ENCODE data around the gene PSEN2.

The PSEN2 gene

GRCh38 chr1:226825746-226826100 lies 44.7 kb upstream of the PSEN2 start:
- no peak for TF ChIP-seq ZNF384 (IDR thresholded peaks at IDR 0.05)
- no peak for TF ChIP-seq LEF1 (IDR thresholded peaks at IDR 0.05; ENCODE audit: borderline replicate concordance)
- no peak for TF ChIP-seq ARNT (IDR thresholded peaks at IDR 0.05)
- no peak for TF ChIP-seq NFRKB (IDR thresholded peaks at IDR 0.05)
- TF ChIP-seq, protein P1, sequence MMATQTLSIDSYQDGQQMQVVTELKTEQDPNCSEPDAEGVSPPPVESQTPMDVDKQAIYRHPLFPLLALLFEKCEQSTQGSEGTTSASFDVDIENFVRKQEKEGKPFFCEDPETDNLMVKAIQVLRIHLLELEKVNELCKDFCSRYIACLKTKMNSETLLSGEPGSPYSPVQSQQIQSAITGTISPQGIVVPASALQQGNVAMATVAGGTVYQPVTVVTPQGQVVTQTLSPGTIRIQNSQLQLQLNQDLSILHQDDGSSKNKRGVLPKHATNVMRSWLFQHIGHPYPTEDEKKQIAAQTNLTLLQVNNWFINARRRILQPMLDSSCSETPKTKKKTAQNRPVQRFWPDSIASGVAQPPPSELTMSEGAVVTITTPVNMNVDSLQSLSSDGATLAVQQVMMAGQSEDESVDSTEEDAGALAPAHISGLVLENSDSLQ (IDR thresholded peaks at IDR 0.05) = no peak
- TF ChIP-seq L3MBTL2 (conservative IDR thresholded peaks at IDR 0.05) = no peak
- no peak for TF ChIP-seq FOXK2 (IDR thresholded peaks at IDR 0.05)
- TF ChIP-seq HDGF (IDR thresholded peaks at IDR 0.05; ENCODE audit: borderline replicate concordance) = no peak
- TF ChIP-seq CTBP1 (IDR thresholded peaks at IDR 0.05; ENCODE audit: borderline replicate concordance) = no peak
- TF ChIP-seq FOXM1 (IDR thresholded peaks at IDR 0.05; ENCODE audit: borderline replicate concordance) = no peak
- no peak for TF ChIP-seq SUZ12 (IDR thresholded peaks at IDR 0.05)
- no peak for TF ChIP-seq TARDBP (IDR thresholded peaks at IDR 0.05)
- no peak for TF ChIP-seq SP1 (IDR thresholded peaks at IDR 0.05)
- no peak for TF ChIP-seq BHLHE40 (IDR thresholded peaks at IDR 0.05; ENCODE audit: borderline replicate concordance)
- TF ChIP-seq ELF4 (IDR thresholded peaks at IDR 0.05) = no peak
- no peak for TF ChIP-seq FOXA1 (IDR thresholded peaks at IDR 0.05)
- no peak for DNase-seq (ENCODE audit: extremely low spot score)
- POLR2A ChIA-PET = no interaction called here
- CTCF ChIA-PET = interaction anchor here (0.7 to 1.6 kb wide), 2 partner anchors 192 to 199 kb away, joined by 3 read pairs; no protein-coding TSS in a partner anchor

DNA sequence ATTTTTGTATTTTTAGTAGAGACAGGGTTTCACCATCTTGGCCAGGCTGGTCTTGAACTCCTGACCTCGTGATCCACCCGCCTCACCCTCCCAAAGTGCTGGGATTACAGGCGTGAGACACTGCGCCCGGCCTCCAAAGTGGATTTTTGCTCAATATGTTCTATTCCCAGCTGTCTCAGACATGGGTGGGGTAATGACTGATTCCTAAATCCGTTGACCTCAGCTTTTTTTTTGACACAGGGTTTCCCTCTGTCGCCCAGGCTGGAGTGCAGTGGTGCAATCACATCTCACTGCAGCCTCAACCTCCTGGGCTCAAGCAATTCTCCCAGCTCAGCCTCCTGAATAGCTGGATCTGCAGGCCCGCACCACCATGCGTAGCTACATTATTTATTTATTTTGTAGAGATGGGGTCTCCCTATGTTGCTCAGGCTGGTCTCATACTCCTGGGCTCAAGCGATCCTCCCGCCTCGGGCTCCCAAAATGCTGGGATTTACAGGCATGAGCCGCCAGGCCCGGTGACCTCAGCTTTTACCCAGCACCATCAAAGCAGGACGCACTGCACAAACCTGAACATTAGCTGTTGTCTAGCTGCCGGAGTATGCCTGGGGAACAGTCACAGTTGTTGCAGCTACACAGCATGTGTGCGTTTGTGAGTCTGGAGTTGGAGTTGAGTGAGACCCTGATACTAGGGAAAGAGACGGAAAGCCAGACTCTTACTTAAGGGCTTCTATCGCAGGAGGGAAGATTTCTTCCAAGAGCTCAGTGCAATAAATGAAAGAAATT lies 43.7 kb upstream of the PSEN2 start:
- CTCF ChIA-PET = interaction anchor here (0.6 to 3.0 kb wide), 3 partner anchors 11 to 193 kb away, joined by 3 to 16 read pairs (median 5); no protein-coding TSS in a partner anchor
- TF ChIP-seq HDGF (IDR thresholded peaks at IDR 0.05; ENCODE audit: borderline replicate concordance) = no peak
- TF ChIP-seq FOXK2 (IDR thresholded peaks at IDR 0.05) = no peak
- no peak for TF ChIP-seq ARNT (IDR thresholded peaks at IDR 0.05)
- TF ChIP-seq LEF1 (IDR thresholded peaks at IDR 0.05; ENCODE audit: borderline replicate concordance) = no peak
- TF ChIP-seq ZNF384 (IDR thresholded peaks at IDR 0.05) = no peak
- TF ChIP-seq FOXM1 (IDR thresholded peaks at IDR 0.05; ENCODE audit: borderline replicate concordance) = no peak
- no peak for TF ChIP-seq BHLHE40 (IDR thresholded peaks at IDR 0.05; ENCODE audit: borderline replicate concordance)
- no peak for TF ChIP-seq SP1 (IDR thresholded peaks at IDR 0.05)
- no peak for TF ChIP-seq SUZ12 (IDR thresholded peaks at IDR 0.05)
- TF ChIP-seq TARDBP (IDR thresholded peaks at IDR 0.05) = no peak
- no peak for TF ChIP-seq ELF4 (IDR thresholded peaks at IDR 0.05)
- TF ChIP-seq, protein P1 (IDR thresholded peaks at IDR 0.05) = no peak
- no peak for TF ChIP-seq FOXA1 (IDR thresholded peaks at IDR 0.05)
- no peak for TF ChIP-seq L3MBTL2 (conservative IDR thresholded peaks at IDR 0.05)
- DNase-seq (ENCODE audit: extremely low spot score) = no peak
- POLR2A ChIA-PET = no interaction called here

GRCh38 chr1:226827458-226827857 lies 43.0 kb upstream of the PSEN2 start:
- ChIA-PET POLR2A (no interaction called here), CTCF (interaction anchor here (1.1 to 3.0 kb wide), 5 partner anchors 18 to 194 kb away, joined by 3 to 16 read pairs (median 3); no protein-coding TSS in a partner anchor)
- no peak for DNase-seq (ENCODE audit: extremely low spot score)
- TF ChIP-seq ZNF384 (IDR thresholded peaks at IDR 0.05) (no peak), TARDBP (IDR thresholded peaks at IDR 0.05) (no peak), FOXA1 (IDR thresholded peaks at IDR 0.05) (no peak), CTBP1 (IDR thresholded peaks at IDR 0.05; ENCODE audit: borderline replicate concordance) (no peak), ARNT (IDR thresholded peaks at IDR 0.05) (no peak), L3MBTL2 (conservative IDR thresholded peaks at IDR 0.05) (no peak), FOXK2 (IDR thresholded peaks at IDR 0.05) (no peak)
- TF ChIP-seq, protein P1 (IDR thresholded peaks at IDR 0.05) = no peak

DNA sequence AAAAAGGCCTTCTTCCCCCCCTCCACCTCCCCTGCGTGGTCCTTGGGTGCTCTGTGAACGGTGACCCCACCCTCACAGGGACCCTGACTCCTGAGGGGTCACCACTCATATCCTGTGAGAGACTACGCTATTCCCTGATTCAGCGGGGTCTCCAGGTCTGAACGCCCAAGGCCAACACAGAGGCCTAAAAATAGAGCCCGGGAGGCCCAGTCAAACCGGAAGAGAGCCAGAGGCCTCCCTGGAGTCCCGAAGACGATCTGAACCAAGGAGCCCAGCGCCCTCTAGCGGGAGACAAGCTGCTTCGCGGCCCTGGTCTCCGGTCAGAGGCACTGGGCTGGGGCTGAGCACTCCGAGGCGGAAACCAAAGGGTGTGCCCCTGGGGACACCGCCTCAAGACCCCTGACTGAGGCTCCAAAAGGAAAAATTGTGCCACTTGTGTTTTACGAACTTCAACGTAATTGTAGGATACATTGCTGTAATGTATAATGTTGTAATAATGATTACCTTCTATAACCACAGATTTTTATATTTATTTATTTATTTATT lies 42.4 kb upstream of the PSEN2 start:
- TF ChIP-seq HDGF (IDR thresholded peaks at IDR 0.05; ENCODE audit: borderline replicate concordance) = 0 out of 2 replicates have a peak, but pooled peaks have one; percentile 94
- TF ChIP-seq ZNF384 (IDR thresholded peaks at IDR 0.05) = no peak
- peak; percentile 54; the same call in 1 of the 2 replicates for TF ChIP-seq FOXM1 (IDR thresholded peaks at IDR 0.05; ENCODE audit: borderline replicate concordance)
- TF ChIP-seq, protein P1 (IDR thresholded peaks at IDR 0.05) = no peak
- peak; percentile 69 for TF ChIP-seq L3MBTL2 (conservative IDR thresholded peaks at IDR 0.05)
- peak; percentile 50 for TF ChIP-seq ELF4 (IDR thresholded peaks at IDR 0.05)
- TF ChIP-seq CTBP1 (IDR thresholded peaks at IDR 0.05; ENCODE audit: borderline replicate concordance) = no peak
- TF ChIP-seq FOXA1 (IDR thresholded peaks at IDR 0.05) = no peak
- no peak for TF ChIP-seq SP1 (IDR thresholded peaks at IDR 0.05)
- CTCF ChIA-PET = interaction anchor here (0.6 to 3.0 kb wide), 10 partner anchors 14 to 220 kb away, joined by 3 to 16 read pairs (median 3); no protein-coding TSS in a partner anchor
- POLR2A ChIA-PET = interaction anchor here (0.6 kb wide), 1 partner anchor 13 kb away, joined by 3 read pairs; no protein-coding TSS in a partner anchor
- peak; percentile 99 for DNase-seq (ENCODE audit: extremely low spot score)

DNA sequence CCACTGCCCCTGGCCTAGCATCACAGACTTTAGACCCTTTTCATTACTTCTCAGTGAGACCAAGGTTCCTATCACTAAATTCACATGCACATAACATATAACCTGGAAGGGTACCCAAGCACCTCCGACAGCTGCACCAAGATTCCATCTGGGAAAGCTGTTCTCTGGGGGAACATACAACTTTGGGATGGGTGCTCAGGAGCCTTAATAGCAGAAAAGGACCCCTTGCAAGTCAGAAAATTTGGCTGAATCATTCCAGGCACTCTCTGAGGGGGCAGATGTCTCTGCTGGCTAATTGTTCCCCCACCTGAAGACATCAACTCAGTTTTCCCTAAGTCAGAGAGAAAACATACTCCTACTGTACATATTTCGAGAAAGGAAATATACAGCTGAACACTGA lies 41.3 kb upstream of the PSEN2 start:
- ChIA-PET CTCF (interaction anchor here (0.9 to 3.0 kb wide), 4 partner anchors 20 to 221 kb away, joined by 3 to 16 read pairs (median 5); no protein-coding TSS in a partner anchor), POLR2A (interaction anchor here (1.2 kb wide), 1 partner anchor 9 kb away, joined by 3 read pairs; no protein-coding TSS in a partner anchor)
- TF ChIP-seq CTBP1 (IDR thresholded peaks at IDR 0.05; ENCODE audit: borderline replicate concordance) = no peak
- no peak for TF ChIP-seq L3MBTL2 (conservative IDR thresholded peaks at IDR 0.05)
- TF ChIP-seq SP1 (IDR thresholded peaks at IDR 0.05) = no peak
- TF ChIP-seq ARNT (IDR thresholded peaks at IDR 0.05) = no peak
- no peak for TF ChIP-seq NFRKB (IDR thresholded peaks at IDR 0.05)
- no peak for TF ChIP-seq FOXK2 (IDR thresholded peaks at IDR 0.05)
- no peak for TF ChIP-seq ELF4 (IDR thresholded peaks at IDR 0.05)
- no peak for TF ChIP-seq FOXM1 (IDR thresholded peaks at IDR 0.05; ENCODE audit: borderline replicate concordance)
- no peak for TF ChIP-seq ZNF384 (IDR thresholded peaks at IDR 0.05)
- no peak for TF ChIP-seq FOXA1 (IDR thresholded peaks at IDR 0.05)
- TF ChIP-seq, protein P1 (IDR thresholded peaks at IDR 0.05) = no peak
- TF ChIP-seq BHLHE40 (IDR thresholded peaks at IDR 0.05; ENCODE audit: borderline replicate concordance) = no peak
- TF ChIP-seq SUZ12 (IDR thresholded peaks at IDR 0.05) = no peak
- no peak for TF ChIP-seq TARDBP (IDR thresholded peaks at IDR 0.05)
- no peak for TF ChIP-seq HDGF (IDR thresholded peaks at IDR 0.05; ENCODE audit: borderline replicate concordance)
- DNase-seq (ENCODE audit: extremely low spot score) = no peak
